Measurements from ENCODE around the gene PACRG. TPM values are rescaled to one million over a fixed set of nuclear protein-coding genes. Genes with fewer than 3 reads are reported as not detected.

The PACRG gene
- total RNA-seq, 1 experiment from 2014 or later: 0.26 TPM

DNA sequence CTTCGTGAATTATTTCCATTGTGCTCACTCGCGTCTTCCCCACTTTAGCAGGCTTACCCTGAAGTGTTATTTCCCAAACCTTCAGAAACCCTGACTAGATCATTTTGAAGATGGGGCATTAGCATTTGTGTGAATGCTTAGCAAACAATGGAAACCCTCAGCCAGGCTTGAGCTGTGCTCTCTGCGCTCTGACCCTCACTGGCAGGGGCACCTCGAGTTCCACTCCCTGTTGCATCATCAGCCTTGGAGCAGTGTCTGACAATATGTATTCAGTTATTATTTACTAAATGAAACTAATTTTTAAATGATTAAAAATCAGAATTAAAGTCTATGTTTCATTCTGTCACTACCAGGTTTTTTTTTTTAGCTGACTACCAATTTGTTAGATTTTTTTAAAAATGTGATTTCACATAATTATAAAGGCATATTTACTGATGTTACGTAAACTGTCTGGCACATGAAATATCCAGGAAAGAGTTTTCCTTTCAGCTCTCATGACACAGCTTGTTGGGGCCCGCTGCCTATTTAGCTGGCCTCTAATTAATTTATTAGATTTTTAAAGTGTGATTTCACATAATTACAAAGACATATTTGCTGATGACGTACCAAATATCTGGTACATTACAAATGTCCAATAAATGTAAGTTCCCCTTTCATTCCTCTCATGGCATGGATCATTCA, 155.2 kb downstream of the PACRG start:
- H3K4me1 Mint-ChIP-seq: peaks cover 0 to 2% of the 10 kb centered on the region in 2 experiments; a peak in 1 of 4 replicates

More for the DNA sequence above, 155.2 kb downstream of the PACRG start:
- Histone ChIP-seq H2BK120ac (ENCODE audit: low read depth, low read length, poor library complexity, severe bottlenecking) (no peak overlapping the region), H3K79me2 (ENCODE audit: insufficient read depth, low read length) (no peaks in the 10 kb centered on the region), H3K4ac (ENCODE audit: low read depth, low read length) (no peak overlapping the region), H3K56ac (ENCODE audit: insufficient read length, low read depth, low read length) (no peak overlapping the region), H3K9ac (ENCODE audit: extremely low read depth, insufficient read length, low read length) (no peak overlapping the region), H2BK20ac (ENCODE audit: low read depth, low read length, poor library complexity, severe bottlenecking) (no peak overlapping the region), H4K20me1 (ENCODE audit: control insufficient read depth, insufficient read depth, insufficient read length) (no peaks in the 10 kb centered on the region), H2BK5ac (ENCODE audit: insufficient read length, low read length) (no peak overlapping the region), H3K23ac (ENCODE audit: insufficient read length, low read depth, low read length) (no peak overlapping the region), H2AK5ac (ENCODE audit: insufficient read length, low read length) (no peak overlapping the region), H2BK15ac (ENCODE audit: low read depth, low read length) (no peak overlapping the region), H3K27ac (ENCODE audit: insufficient read length, low read depth, low read length) (no peak overlapping the region), H3K4me1 (ENCODE audit: insufficient read depth, low read length) (no peaks in the 10 kb centered on the region; the same call in 1 of the 2 replicates), H3K4me2 (ENCODE audit: insufficient read depth, insufficient read length, low read length) (no peak overlapping the region), H2BK12ac (ENCODE audit: insufficient read length, low read depth, low read length) (no peak overlapping the region), H3K23me2 (ENCODE audit: insufficient read length, low read depth, low read length, poor library complexity, severe bottlenecking) (no peaks in the 10 kb centered on the region), H3K9me3 (ENCODE audit: control insufficient read depth, low read depth, low read length) (no peaks in the 10 kb centered on the region), H3K18ac (ENCODE audit: insufficient read length, low read depth, low read length) (no peak overlapping the region), H4K5ac (ENCODE audit: insufficient read length, low read depth, low read length) (no peak overlapping the region), H4K8ac (replicated peaks; ENCODE audit: insufficient read length, low read depth, low read length) (no peak overlapping the region), H2AFZ (ENCODE audit: low read length) (no peak overlapping the region), H3K27me3 (ENCODE audit: insufficient read depth, low read length) (no peaks in the 10 kb centered on the region), H4K91ac (ENCODE audit: insufficient read length, low read depth, low read length) (no peak overlapping the region), H3T11ph (ENCODE audit: low read length) (no peak overlapping the region), H3K14ac (ENCODE audit: insufficient read depth, low read length) (no peak overlapping the region), H3K79me1 (ENCODE audit: insufficient read depth, low read depth, low read length, poor library complexity, severe bottlenecking) (no peaks in the 10 kb centered on the region)
- H3K27me3 Mint-ChIP-seq (ENCODE audit: low read depth): no peaks in the 10 kb centered on the region
- H3K36me3 Mint-ChIP-seq (ENCODE audit: insufficient read depth in 1 of 3, low read depth in 3 of 3): peaks cover 0 to 11% (median 0%) of the 10 kb centered on the region in 3 experiments; a peak in 2 of 7 replicates
- no peak for DNase-seq
- no CpG with 5 or more reads among the region's 8 CpGs for WGBS (ENCODE audit: extremely low coverage, insufficient read length, low lambda C conversion rate)
- TF ChIP-seq, protein P1, sequence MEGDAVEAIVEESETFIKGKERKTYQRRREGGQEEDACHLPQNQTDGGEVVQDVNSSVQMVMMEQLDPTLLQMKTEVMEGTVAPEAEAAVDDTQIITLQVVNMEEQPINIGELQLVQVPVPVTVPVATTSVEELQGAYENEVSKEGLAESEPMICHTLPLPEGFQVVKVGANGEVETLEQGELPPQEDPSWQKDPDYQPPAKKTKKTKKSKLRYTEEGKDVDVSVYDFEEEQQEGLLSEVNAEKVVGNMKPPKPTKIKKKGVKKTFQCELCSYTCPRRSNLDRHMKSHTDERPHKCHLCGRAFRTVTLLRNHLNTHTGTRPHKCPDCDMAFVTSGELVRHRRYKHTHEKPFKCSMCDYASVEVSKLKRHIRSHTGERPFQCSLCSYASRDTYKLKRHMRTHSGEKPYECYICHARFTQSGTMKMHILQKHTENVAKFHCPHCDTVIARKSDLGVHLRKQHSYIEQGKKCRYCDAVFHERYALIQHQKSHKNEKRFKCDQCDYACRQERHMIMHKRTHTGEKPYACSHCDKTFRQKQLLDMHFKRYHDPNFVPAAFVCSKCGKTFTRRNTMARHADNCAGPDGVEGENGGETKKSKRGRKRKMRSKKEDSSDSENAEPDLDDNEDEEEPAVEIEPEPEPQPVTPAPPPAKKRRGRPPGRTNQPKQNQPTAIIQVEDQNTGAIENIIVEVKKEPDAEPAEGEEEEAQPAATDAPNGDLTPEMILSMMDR (conservative IDR thresholded peaks at IDR 0.05): no peak
- H3K4me3 Mint-ChIP-seq: no peak overlapping the region
- 0 out of 7 replicates have a peak overlapping the region, but pooled peaks of 1 of the 3 experiments have one; percentile 8 for H3K27ac Mint-ChIP-seq
- peaks cover 0 to 5% of the 10 kb centered on the region in 2 experiments; a peak in 1 of 5 replicates for H3K9me3 Mint-ChIP-seq
